DND-41 (cell line): Measurements from ENCODE around the gene KLK15.

Source experiments
- ATAC-seq: fragments of 200-7000 bp; cut with Tn5 transposase; 3 replicates; pipeline ENCODE4 v1.9.1; 2021; ENCODE audit warnings: low read depth; ENCODE audit not compliant: insufficient read depth
- DNase-seq: peaks from one replicate; pipeline ENCODE4 v3.0.0-alpha.2; 2020
- H2AFZ ChIP-seq: 2 replicates; pipeline ENCODE4 v1.6.0; 2012; ENCODE audit warnings: low read depth, low read length
- H3K27ac ChIP-seq: 2 replicates; pipeline ENCODE4 v1.5.1; 2012; ENCODE audit warnings: low read length, inconsistent platforms
- H3K27me3 ChIP-seq: fragments of 200-600 bp; sonication (generic); 2 replicates; pipeline ENCODE4 v1.6.0; 2012; ENCODE audit warnings: low read length, mild to moderate bottlenecking, inconsistent platforms; ENCODE audit not compliant: insufficient read depth, poor library complexity
- H3K36me3 ChIP-seq: 2 replicates; pipeline ENCODE4 v1.5.1; 2012; ENCODE audit warnings: low read length, inconsistent platforms; ENCODE audit not compliant: insufficient read depth
- H3K4me1 ChIP-seq: 2 replicates; pipeline ENCODE4 v1.5.1; 2012; ENCODE audit warnings: mild to moderate bottlenecking, low read length; ENCODE audit not compliant: insufficient read depth
- H3K4me2 ChIP-seq: 2 replicates; pipeline ENCODE4 v1.6.0; 2012; ENCODE audit warnings: mild to moderate bottlenecking, moderate library complexity, low read length, inconsistent platforms; ENCODE audit not compliant: insufficient read depth
- H3K4me3 ChIP-seq, 2 experiments: fragments of 200-600 bp in 1 of 2; shearing (Covaris generic) in 1 of 2; 2 replicates each; pipeline ENCODE4 v1.5.1; 2012 to 2016; ENCODE audit warnings: inconsistent platforms in 2 of 2, low read length in 2 of 2, mild to moderate bottlenecking in 2 of 2, low read depth in 1 of 2, moderate library complexity in 1 of 2
- H3K79me2 ChIP-seq: 2 replicates; pipeline ENCODE4 v1.6.0; 2012; ENCODE audit warnings: low read length, inconsistent platforms; ENCODE audit not compliant: insufficient read depth
- H3K9ac ChIP-seq: 2 replicates; pipeline ENCODE4 v1.6.0; 2012; ENCODE audit warnings: low read depth, mild to moderate bottlenecking, inconsistent platforms, low read length, moderate library complexity
- H3K9me3 ChIP-seq: 2 replicates; pipeline ENCODE4 v1.5.1; 2012; ENCODE audit warnings: low read length, moderate library complexity, mild to moderate bottlenecking, inconsistent platforms; ENCODE audit not compliant: insufficient read depth, severe bottlenecking
- H4K20me1 ChIP-seq: 2 replicates; pipeline ENCODE4 v1.6.0; 2012; ENCODE audit warnings: low read length; ENCODE audit not compliant: insufficient read depth
- EZH2 ChIP-seq: IDR thresholded peaks from 3 replicates; pipeline ENCODE4 v1.6.1; 2012; ENCODE audit warnings: borderline replicate concordance, low read depth, mild to moderate bottlenecking, moderate library complexity, low read length, inconsistent platforms; ENCODE audit not compliant: severe bottlenecking
- TF ChIP-seq, protein P1 (sequence below): IDR thresholded peaks from 2 replicates; pipeline ENCODE4 v1.5.1; 2012; ENCODE audit warnings: borderline replicate concordance, low read length, moderate library complexity, mild to moderate bottlenecking; ENCODE audit not compliant: poor library complexity, severe bottlenecking; ENCODE audit errors: extremely low read depth

The KLK15 gene

DNA sequence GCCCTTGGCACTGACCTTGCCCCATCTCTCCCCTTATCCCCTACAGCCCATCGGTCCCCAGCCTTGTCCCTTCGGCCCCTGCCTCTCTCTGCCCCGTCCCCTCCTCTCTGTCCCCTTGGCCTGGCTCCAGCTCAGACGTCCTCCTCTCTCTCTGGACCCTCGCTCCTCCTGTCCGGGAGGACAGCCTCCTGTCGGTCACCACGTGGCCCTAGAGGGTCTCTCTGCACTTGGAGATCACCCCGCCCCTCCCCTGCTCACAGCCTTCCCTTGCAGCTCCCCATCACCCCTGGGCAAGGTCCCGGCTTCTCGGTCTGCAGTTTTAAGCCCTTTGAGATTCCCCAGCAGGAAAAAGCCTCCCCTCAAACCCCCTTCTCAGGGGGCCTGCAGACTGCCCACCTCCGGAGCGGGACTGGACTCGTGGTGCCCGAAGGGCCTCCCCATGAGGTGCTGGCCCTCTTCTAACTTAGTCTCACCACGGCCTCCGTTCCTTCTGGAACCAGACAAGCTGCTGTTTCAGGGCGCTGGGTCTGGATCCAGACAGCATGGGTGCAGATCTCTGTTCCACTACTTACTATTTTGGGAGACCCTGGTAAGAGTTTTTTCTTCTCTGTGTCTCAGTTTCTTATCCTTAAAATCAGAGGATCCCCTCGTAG, 3.3 kb upstream of the KLK15 start:
- Histone ChIP-seq H3K36me3 (no peaks in the 10 kb centered on the region), H3K9me3 (no peaks in the 10 kb centered on the region), H3K27me3 (no peaks in the 10 kb centered on the region), H3K9ac (no peak overlapping the region), H3K4me1 (no peaks in the 10 kb centered on the region), H3K4me2 (no peak overlapping the region), H3K79me2 (no peaks in the 10 kb centered on the region), H4K20me1 (no peaks in the 10 kb centered on the region), H3K4me3 (no peak overlapping the region), H2AFZ (no peak overlapping the region), H3K27ac (no peak overlapping the region)
- DNase-seq = no peak
- ATAC-seq = no peak
- TF ChIP-seq, protein P1, sequence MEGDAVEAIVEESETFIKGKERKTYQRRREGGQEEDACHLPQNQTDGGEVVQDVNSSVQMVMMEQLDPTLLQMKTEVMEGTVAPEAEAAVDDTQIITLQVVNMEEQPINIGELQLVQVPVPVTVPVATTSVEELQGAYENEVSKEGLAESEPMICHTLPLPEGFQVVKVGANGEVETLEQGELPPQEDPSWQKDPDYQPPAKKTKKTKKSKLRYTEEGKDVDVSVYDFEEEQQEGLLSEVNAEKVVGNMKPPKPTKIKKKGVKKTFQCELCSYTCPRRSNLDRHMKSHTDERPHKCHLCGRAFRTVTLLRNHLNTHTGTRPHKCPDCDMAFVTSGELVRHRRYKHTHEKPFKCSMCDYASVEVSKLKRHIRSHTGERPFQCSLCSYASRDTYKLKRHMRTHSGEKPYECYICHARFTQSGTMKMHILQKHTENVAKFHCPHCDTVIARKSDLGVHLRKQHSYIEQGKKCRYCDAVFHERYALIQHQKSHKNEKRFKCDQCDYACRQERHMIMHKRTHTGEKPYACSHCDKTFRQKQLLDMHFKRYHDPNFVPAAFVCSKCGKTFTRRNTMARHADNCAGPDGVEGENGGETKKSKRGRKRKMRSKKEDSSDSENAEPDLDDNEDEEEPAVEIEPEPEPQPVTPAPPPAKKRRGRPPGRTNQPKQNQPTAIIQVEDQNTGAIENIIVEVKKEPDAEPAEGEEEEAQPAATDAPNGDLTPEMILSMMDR = no peak
- TF ChIP-seq EZH2 = no peak

GRCh38 chr19:50835785-50836542, 2.6 kb upstream of the KLK15 start:
- H3K4me1 ChIP-seq = no peaks in the 10 kb centered on the region
- H3K27me3 ChIP-seq = no peaks in the 10 kb centered on the region
- ATAC-seq (no peak), DNase-seq (no peak)
- H3K79me2 ChIP-seq = no peaks in the 10 kb centered on the region
- no peaks in the 10 kb centered on the region for H4K20me1 ChIP-seq
- H3K36me3 ChIP-seq = no peaks in the 10 kb centered on the region
- H3K9me3 ChIP-seq = no peaks in the 10 kb centered on the region
- no peak overlapping the region for H3K4me2 ChIP-seq
- H3K27ac ChIP-seq = no peak overlapping the region
- no peak overlapping the region for H2AFZ ChIP-seq
- no peak overlapping the region for H3K4me3 ChIP-seq
- no peak for TF ChIP-seq EZH2
- TF ChIP-seq, protein P1 = no peak
- no peak overlapping the region for H3K9ac ChIP-seq

DNA sequence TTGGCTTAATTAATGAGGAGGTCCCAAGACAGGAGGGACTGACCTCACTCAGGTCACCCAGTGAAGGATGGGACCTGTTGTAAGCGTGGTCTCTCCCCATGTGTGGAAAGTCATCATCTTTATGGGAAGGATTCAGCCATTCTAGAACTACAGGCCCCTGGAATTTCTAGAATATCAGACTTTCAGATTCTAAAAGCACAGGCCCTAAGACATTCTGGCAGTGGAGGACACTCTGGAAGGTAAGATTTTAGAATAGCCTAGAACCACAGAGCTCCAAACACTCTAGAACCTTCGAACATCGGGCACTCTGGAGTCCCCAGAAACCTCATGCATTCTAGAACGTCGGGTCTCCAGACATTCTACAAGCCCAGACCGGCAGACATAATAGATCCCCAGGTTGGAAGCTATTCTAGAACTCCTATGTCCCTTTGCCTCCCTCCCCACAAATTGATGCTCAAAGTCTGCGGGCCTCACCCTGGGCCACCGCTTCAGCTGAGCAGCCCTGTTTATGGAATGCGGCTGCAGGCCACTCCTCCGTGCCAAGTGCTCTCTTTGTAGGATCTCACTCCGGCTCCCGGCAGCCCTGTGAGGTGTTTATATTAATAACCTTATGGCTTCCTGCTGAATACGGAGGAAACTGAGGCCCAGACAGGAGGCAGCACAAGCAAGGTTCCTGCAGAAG, 1.9 kb upstream of the KLK15 start:
- Histone ChIP-seq H2AFZ (no peak overlapping the region), H3K4me3 (no peak overlapping the region), H3K9ac (no peak overlapping the region), H3K27me3 (no peaks in the 10 kb centered on the region), H3K27ac (no peak overlapping the region), H4K20me1 (no peaks in the 10 kb centered on the region), H3K9me3 (no peaks in the 10 kb centered on the region), H3K4me1 (no peaks in the 10 kb centered on the region), H3K36me3 (no peaks in the 10 kb centered on the region), H3K79me2 (no peaks in the 10 kb centered on the region), H3K4me2 (no peak overlapping the region)
- TF ChIP-seq, protein P1 = no peak
- TF ChIP-seq EZH2 = no peak
- ATAC-seq (no peak), DNase-seq (no peak)
